GM23338 (cell line): ENCODE measurements around the gene CLDN7. TPM values are rescaled to one million over a fixed set of nuclear protein-coding genes. Genes with fewer than 3 reads are reported as not detected.

Experiments used
- ATAC-seq: fragments of 200-7000 bp; cut with Tn5 transposase; 3 replicates; pipeline ENCODE4 v1.9.1; 2020
- DNase-seq: peaks from one replicate; pipeline ENCODE4 v3.0.0-alpha.2; 2015; ENCODE audit warnings: low spot score
- H2AFZ ChIP-seq: fragments of 200-600 bp; sonication (generic); 2 replicates; pipeline ENCODE4 v1.8.0; 2016; ENCODE audit warnings: antibody characterized with exemption, mild to moderate bottlenecking, moderate library complexity
- H3F3A ChIP-seq: fragments of 200-600 bp; sonication (generic); replicated peaks from 2 replicates; pipeline ENCODE4 v1.8.0; 2017; ENCODE audit warnings: antibody characterized with exemption, mixed run types, low read depth
- H3K27ac ChIP-seq: fragments of 200-600 bp; sonication (generic); 2 replicates; pipeline ENCODE4 v1.6.1; 2016; ENCODE audit warnings: low read depth
- H3K27me3 ChIP-seq: fragments of 200-600 bp; sonication (generic); 2 replicates; pipeline ENCODE4 v1.8.0; 2016; ENCODE audit warnings: mild to moderate bottlenecking, mixed run types, moderate library complexity; ENCODE audit not compliant: insufficient read depth
- H3K36me3 ChIP-seq: fragments of 200-600 bp; sonication (generic); 2 replicates; pipeline ENCODE4 v1.8.0; 2016; ENCODE audit warnings: mild to moderate bottlenecking; ENCODE audit not compliant: insufficient read depth
- H3K4me1 ChIP-seq: fragments of 200-600 bp; sonication (generic); 2 replicates; pipeline ENCODE4 v1.8.0; 2016; ENCODE audit warnings: mild to moderate bottlenecking, moderate library complexity; ENCODE audit not compliant: insufficient read depth
- H3K4me2 ChIP-seq: fragments of 200-600 bp; sonication (generic); 2 replicates; pipeline ENCODE4 v1.7.1; 2017; ENCODE audit warnings: mixed run types
- H3K4me3 ChIP-seq: fragments of 200-600 bp; sonication (generic); 2 replicates; pipeline ENCODE4 v1.6.1; 2016; ENCODE audit warnings: mixed run types
- H3K79me2 ChIP-seq: fragments of 200-600 bp; sonication (generic); replicated peaks from 2 replicates; pipeline ENCODE4 v1.8.0; 2017; ENCODE audit warnings: mild to moderate bottlenecking; ENCODE audit not compliant: insufficient read depth
- H3K9me2 ChIP-seq: fragments of 200-600 bp; sonication (generic); 2 replicates; pipeline ENCODE4 v1.8.0; 2017; ENCODE audit not compliant: insufficient read depth
- H4K20me1 ChIP-seq: fragments of 200-600 bp; sonication (generic); replicated peaks from 2 replicates; pipeline ENCODE4 v1.8.0; 2017; ENCODE audit warnings: mild to moderate bottlenecking; ENCODE audit not compliant: insufficient read depth
- H3K27ac Mint-ChIP-seq: 2 replicates; pipeline ENCODE4 v1.8.0; 2020; ENCODE audit warnings: inconsistent platforms, mild to moderate bottlenecking, moderate library complexity, mixed read lengths
- H3K27me3 Mint-ChIP-seq: 3 replicates; pipeline ENCODE4 v1.8.0; 2022; ENCODE audit warnings: low read depth, mild to moderate bottlenecking, moderate library complexity, mixed read lengths, inconsistent platforms; ENCODE audit not compliant: insufficient read depth, poor library complexity
- H3K36me3 Mint-ChIP-seq: 3 replicates; pipeline ENCODE4 v1.8.0; 2021; ENCODE audit warnings: low read depth, mild to moderate bottlenecking, inconsistent platforms, moderate library complexity, mixed read lengths
- H3K4me1 Mint-ChIP-seq: 3 replicates; pipeline ENCODE4 v1.8.0; 2020; ENCODE audit warnings: mild to moderate bottlenecking, inconsistent platforms, mixed read lengths
- H3K4me3 Mint-ChIP-seq: 3 replicates; pipeline ENCODE4 v1.8.0; 2021; ENCODE audit warnings: moderate library complexity, mild to moderate bottlenecking, inconsistent platforms, mixed read lengths
- H3K9me3 Mint-ChIP-seq: 3 replicates; pipeline ENCODE4 v1.8.0; 2020; ENCODE audit warnings: moderate library complexity, mild to moderate bottlenecking, inconsistent platforms, mixed read lengths
- EZH2phosphoT487 ChIP-seq: fragments of 200-600 bp; sonication (generic); IDR thresholded peaks from one replicate; pipeline ENCODE4 v1.8.1; 2018; ENCODE audit warnings: antibody characterized with exemption; ENCODE audit not compliant: unreplicated experiment
- JUNB ChIP-seq: IDR thresholded peaks from one replicate; pipeline ENCODE4 v1.6.1; 2016; ENCODE audit warnings: antibody characterized with exemption; ENCODE audit not compliant: unreplicated experiment
- STAT1 ChIP-seq: IDR thresholded peaks from one replicate; pipeline ENCODE4 v1.6.1; 2016; ENCODE audit warnings: antibody characterized with exemption; ENCODE audit not compliant: unreplicated experiment
- ZNF114 ChIP-seq: fragments of 250-450 bp; sonication (Bioruptor Pico); IDR thresholded peaks from 2 replicates; pipeline ENCODE4 v1.5.0; 2020; ENCODE audit warnings: mild to moderate bottlenecking, moderate library complexity
- polyA plus RNA-seq: library from polyadenylated mRNA; unstranded; fragments of >200 nt; fragmentation: Nextera tagmentation; extraction: Ambion mirVana; gene quantifications from 2 replicates; pipeline ENCODE4 v1.2.1, GENCODE V29; 2016
- total RNA-seq: library from RNA; depleted of rRNA; stranded (reverse); fragments of >200 nt; shearing (Covaris generic); gene quantifications from 2 replicates; pipeline ENCODE4 v1.2.3, GENCODE V29; 2014
- TF ChIP-seq, protein P1 (sequence below), 2 experiments: fragments of 200-600 bp in 1 of 2; sonication (generic) in 1 of 2; conservative IDR thresholded peaks; 2 replicates each; pipeline versions ENCODE4 v1.5.1 to v1.6.1; 2016 to 2017; ENCODE audit warnings: antibody characterized with exemption in 2 of 2, low read depth in 2 of 2, mild to moderate bottlenecking in 2 of 2, moderate library complexity in 1 of 2
- TF ChIP-seq, protein P2 (sequence below): IDR thresholded peaks from 2 replicates; pipeline ENCODE4 v1.6.1; 2016; ENCODE audit warnings: antibody characterized with exemption
- TF ChIP-seq, protein P3 (sequence below): IDR thresholded peaks from one replicate; pipeline ENCODE4 v1.6.1; 2018; ENCODE audit warnings: antibody characterized with exemption; ENCODE audit not compliant: unreplicated experiment

Gene CLDN7
- total and polyA plus RNA-seq, 2 experiments from 2014 or later, result 50.7 to 111 TPM

DNA sequence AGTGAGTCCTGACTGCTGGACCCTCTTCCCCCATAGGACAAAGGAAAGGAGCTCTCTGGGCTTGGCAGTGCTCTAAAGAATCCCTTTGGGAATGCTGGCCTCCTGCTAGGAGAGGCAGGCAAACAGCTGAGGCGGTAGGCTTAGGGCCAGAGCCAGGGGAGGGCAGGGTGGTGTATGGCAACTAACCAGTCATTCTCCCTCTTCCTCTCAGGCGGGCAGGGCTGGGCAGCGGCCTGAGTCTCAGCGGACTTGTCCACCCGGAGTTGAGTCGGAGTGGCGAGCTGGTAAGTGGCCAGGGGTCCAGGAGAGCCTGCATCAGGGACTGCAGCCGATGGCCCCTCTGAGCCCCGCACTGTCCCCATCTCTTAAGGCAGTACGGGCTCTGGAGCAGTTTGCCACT is 38.2 kb downstream of the CLDN7 start (continued):
- TF ChIP-seq, protein P1, sequence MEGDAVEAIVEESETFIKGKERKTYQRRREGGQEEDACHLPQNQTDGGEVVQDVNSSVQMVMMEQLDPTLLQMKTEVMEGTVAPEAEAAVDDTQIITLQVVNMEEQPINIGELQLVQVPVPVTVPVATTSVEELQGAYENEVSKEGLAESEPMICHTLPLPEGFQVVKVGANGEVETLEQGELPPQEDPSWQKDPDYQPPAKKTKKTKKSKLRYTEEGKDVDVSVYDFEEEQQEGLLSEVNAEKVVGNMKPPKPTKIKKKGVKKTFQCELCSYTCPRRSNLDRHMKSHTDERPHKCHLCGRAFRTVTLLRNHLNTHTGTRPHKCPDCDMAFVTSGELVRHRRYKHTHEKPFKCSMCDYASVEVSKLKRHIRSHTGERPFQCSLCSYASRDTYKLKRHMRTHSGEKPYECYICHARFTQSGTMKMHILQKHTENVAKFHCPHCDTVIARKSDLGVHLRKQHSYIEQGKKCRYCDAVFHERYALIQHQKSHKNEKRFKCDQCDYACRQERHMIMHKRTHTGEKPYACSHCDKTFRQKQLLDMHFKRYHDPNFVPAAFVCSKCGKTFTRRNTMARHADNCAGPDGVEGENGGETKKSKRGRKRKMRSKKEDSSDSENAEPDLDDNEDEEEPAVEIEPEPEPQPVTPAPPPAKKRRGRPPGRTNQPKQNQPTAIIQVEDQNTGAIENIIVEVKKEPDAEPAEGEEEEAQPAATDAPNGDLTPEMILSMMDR (conservative IDR thresholded peaks at IDR 0.05; ENCODE audit: low read depth in 2 of 2), result no peak

DNA sequence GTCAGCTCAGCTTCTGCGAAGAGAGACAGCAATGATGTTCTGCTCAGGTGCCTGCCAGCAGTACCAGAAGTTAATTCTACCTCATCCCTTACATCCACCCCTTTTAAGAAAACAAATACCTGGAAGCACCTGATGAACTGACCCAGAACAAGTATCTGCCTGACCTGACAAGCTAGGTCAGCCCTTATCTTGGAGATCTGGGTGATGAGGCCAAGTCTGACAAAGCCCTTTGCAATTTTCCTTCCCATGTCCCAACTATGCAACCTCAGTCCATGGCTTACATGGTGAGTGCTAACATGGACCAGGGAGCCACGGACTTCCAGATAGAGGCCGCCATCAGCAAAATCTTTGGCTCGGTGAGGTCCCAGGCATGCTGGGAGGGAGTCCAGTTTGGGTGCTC is 38.9 kb downstream of the CLDN7 start:
- Mint-ChIP-seq H3K9me3 (no peaks in the 10 kb centered on the region; the same call in 2 of the 3 replicates), H3K36me3 (peaks cover 72% of the 10 kb centered on the region), H3K27me3 (peaks cover 51% of the 10 kb centered on the region), H3K4me1 (peaks cover 28% of the 10 kb centered on the region), H3K27ac (no peak overlapping the region), H3K4me3 (no peak overlapping the region)
- TF ChIP-seq EZH2phosphoT487 (no peak), ZNF114 (no peak), JUNB (no peak)
- TF ChIP-seq, protein P2, sequence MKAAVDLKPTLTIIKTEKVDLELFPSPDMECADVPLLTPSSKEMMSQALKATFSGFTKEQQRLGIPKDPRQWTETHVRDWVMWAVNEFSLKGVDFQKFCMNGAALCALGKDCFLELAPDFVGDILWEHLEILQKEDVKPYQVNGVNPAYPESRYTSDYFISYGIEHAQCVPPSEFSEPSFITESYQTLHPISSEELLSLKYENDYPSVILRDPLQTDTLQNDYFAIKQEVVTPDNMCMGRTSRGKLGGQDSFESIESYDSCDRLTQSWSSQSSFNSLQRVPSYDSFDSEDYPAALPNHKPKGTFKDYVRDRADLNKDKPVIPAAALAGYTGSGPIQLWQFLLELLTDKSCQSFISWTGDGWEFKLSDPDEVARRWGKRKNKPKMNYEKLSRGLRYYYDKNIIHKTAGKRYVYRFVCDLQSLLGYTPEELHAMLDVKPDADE, result no peak
- TF ChIP-seq, protein P3, sequence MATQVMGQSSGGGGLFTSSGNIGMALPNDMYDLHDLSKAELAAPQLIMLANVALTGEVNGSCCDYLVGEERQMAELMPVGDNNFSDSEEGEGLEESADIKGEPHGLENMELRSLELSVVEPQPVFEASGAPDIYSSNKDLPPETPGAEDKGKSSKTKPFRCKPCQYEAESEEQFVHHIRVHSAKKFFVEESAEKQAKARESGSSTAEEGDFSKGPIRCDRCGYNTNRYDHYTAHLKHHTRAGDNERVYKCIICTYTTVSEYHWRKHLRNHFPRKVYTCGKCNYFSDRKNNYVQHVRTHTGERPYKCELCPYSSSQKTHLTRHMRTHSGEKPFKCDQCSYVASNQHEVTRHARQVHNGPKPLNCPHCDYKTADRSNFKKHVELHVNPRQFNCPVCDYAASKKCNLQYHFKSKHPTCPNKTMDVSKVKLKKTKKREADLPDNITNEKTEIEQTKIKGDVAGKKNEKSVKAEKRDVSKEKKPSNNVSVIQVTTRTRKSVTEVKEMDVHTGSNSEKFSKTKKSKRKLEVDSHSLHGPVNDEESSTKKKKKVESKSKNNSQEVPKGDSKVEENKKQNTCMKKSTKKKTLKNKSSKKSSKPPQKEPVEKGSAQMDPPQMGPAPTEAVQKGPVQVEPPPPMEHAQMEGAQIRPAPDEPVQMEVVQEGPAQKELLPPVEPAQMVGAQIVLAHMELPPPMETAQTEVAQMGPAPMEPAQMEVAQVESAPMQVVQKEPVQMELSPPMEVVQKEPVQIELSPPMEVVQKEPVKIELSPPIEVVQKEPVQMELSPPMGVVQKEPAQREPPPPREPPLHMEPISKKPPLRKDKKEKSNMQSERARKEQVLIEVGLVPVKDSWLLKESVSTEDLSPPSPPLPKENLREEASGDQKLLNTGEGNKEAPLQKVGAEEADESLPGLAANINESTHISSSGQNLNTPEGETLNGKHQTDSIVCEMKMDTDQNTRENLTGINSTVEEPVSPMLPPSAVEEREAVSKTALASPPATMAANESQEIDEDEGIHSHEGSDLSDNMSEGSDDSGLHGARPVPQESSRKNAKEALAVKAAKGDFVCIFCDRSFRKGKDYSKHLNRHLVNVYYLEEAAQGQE, result no peak
- Histone ChIP-seq H3K4me1 (peaks cover 20% of the 10 kb centered on the region), H3F3A (peaks cover 17% of the 10 kb centered on the region), H3K4me2 (no peak overlapping the region), H4K20me1 (peaks cover 34% of the 10 kb centered on the region), H2AFZ (no peak overlapping the region), H3K27me3 (no peaks in the 10 kb centered on the region), H3K4me3 (no peak overlapping the region), H3K36me3 (peaks cover 11% of the 10 kb centered on the region; the same call in 1 of the 2 replicates), H3K27ac (no peak overlapping the region), H3K79me2 (no peaks in the 10 kb centered on the region; the same call in 1 of the 2 replicates), H3K9me2 (no peaks in the 10 kb centered on the region)
- no peak for ATAC-seq
- no peak for DNase-seq

DNA sequence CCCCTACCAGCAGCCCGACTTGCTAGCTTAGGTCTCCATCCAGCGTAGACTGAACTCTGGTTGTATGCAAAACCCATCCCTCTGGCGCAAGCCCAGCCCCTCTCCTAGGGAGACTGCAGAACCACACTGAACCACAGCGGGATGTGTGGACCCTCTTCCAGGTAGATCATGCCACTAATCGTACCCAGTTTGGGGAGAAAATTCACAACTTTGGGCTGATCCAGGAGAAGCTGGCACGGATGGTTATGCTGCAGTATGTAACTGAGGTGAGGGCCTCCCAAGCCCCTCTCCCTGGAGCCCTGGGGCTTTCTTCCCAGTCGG is 39.3 kb downstream of the CLDN7 start:
- H3K4me3 ChIP-seq, result no peak overlapping the region
- H3K4me2 ChIP-seq, result no peak overlapping the region
- no peak overlapping the region for H3K27ac ChIP-seq
- H3K4me1 Mint-ChIP-seq, result peaks cover 29% of the 10 kb centered on the region
- peaks cover 53% of the 10 kb centered on the region for H3K27me3 Mint-ChIP-seq
- peaks cover 11% of the 10 kb centered on the region; the same call in 1 of the 2 replicates for H3K36me3 ChIP-seq
- H2AFZ ChIP-seq, result no peak overlapping the region
- no peaks in the 10 kb centered on the region for H3K9me2 ChIP-seq
- no peaks in the 10 kb centered on the region; the same call in 1 of the 2 replicates for H3K79me2 ChIP-seq
- peaks cover 29% of the 10 kb centered on the region for H4K20me1 ChIP-seq
- no peak overlapping the region for H3K4me3 Mint-ChIP-seq
- no peaks in the 10 kb centered on the region for H3K27me3 ChIP-seq
- H3F3A ChIP-seq, result peaks cover 19% of the 10 kb centered on the region
- DNase-seq (no peak), ATAC-seq (no peak)
- H3K9me3 Mint-ChIP-seq, result no peaks in the 10 kb centered on the region; the same call in 2 of the 3 replicates
- TF ChIP-seq EZH2phosphoT487 (no peak), STAT1 (no peak)
- H3K4me1 ChIP-seq, result peaks cover 24% of the 10 kb centered on the region
- no peak overlapping the region for H3K27ac Mint-ChIP-seq
- peaks cover 67% of the 10 kb centered on the region for H3K36me3 Mint-ChIP-seq
